A549 (cell line): ENCODE measurements around the gene MPPED2. TPM values are rescaled to one million over a fixed set of nuclear protein-coding genes. Genes with fewer than 3 reads are reported as not detected.

Experiments used
- ATAC-seq, 2 experiments: fragments of 200-7000 bp in 1 of 2; fragments of >200 bp in 1 of 2; cut with Nextera tagmentation in 1 of 2; cut with Tn5 transposase in 1 of 2; 3 replicates each; pipeline versions ENCODE4 v1.8.0 to v1.9.1; 2018 to 2020; ENCODE audit warnings: mild to moderate bottlenecking in 1 of 2, moderate library complexity in 1 of 2
- CTCF ChIA-PET: fragments of 300-600 bp; sonication (Branson Sonifier 250); formaldehyde crosslinking; extraction: SDS; loops from one replicate; lab custom pipeline; 2021; ENCODE audit warnings: antibody characterized with exemption, inconsistent platforms; lab: Yijun Ruan, JAX
- POLR2A ChIA-PET: fragments of 350-600 bp; formaldehyde crosslinking; extraction: SDS; loops from one replicate; lab custom pipeline; 2021; ENCODE audit warnings: antibody characterized with exemption, inconsistent platforms; lab: Yijun Ruan, JAX
- DNase-seq, 2 experiments: peaks; one replicate each; pipeline versions ENCODE4 v3.0.0 to v3.0.0-alpha.2; 2011 to 2016; ENCODE audit warnings: low read depth in 1 of 2, low spot score in 1 of 2
- FAIRE-seq: peaks from 2 replicates; lab custom pipeline; 2011; peaks lifted over from hg19 to GRCh38; lab: Jason Lieb, UNC
- H3K27ac ChIP-seq, 2 experiments: fragments of >200 bp; sonication (Bioruptor Twin); formaldehyde crosslinking; 3 replicates each; pipeline ENCODE4 v1.5.1; 2016 to 2017
- H3K4me1 ChIP-seq: fragments of >200 bp; sonication (Bioruptor Twin); formaldehyde crosslinking; 3 replicates; pipeline ENCODE4 v1.6.1; 2016
- H3K4me2 ChIP-seq: fragments of >200 bp; sonication (Bioruptor Twin); formaldehyde crosslinking; 3 replicates; pipeline ENCODE4 v1.6.1; 2016
- H3K4me3 ChIP-seq: fragments of >200 bp; sonication (Bioruptor Twin); formaldehyde crosslinking; 3 replicates; pipeline ENCODE4 v1.5.1; 2016
- H3K9me3 ChIP-seq: fragments of >200 bp; sonication (Bioruptor Twin); formaldehyde crosslinking; 3 replicates; pipeline ENCODE4 v1.6.1; 2016
- ATOH8 ChIP-seq: fragments of 250-450 bp; sonication (Bioruptor Pico); IDR thresholded peaks from 2 replicates; pipeline ENCODE4 v1.5.0; 2020; ENCODE audit warnings: low read depth, mild to moderate bottlenecking, moderate library complexity
- BCL3 ChIP-seq: fragments of >200 bp; sonication (Bioruptor Twin); formaldehyde crosslinking; IDR thresholded peaks from 3 replicates; pipeline ENCODE4 v1.6.1; 2016
- CTCF ChIP-seq: fragments of >200 bp; sonication (Bioruptor Twin); formaldehyde crosslinking; IDR thresholded peaks from 3 replicates; pipeline ENCODE4 v1.5.1; 2016
- EP300 ChIP-seq, 2 experiments: fragments of >200 bp; sonication (Bioruptor Twin); formaldehyde crosslinking; IDR thresholded peaks; 2 replicates in 1 of 2; 3 replicates in 1 of 2; pipeline ENCODE4 v1.6.1; 2016 to 2017
- ESRRA ChIP-seq: fragments of 150-350 bp; IDR thresholded peaks from 2 replicates; pipeline ENCODE4 v1.6.1; 2014; ENCODE audit warnings: mild to moderate bottlenecking, low read length, borderline replicate concordance
- HES2 ChIP-seq: fragments of >200 bp; sonication (Bioruptor Twin); formaldehyde crosslinking; IDR thresholded peaks from 2 replicates; pipeline ENCODE4 v1.6.1; 2016
- HOXB13 ChIP-seq: fragments of 250-450 bp; sonication (Bioruptor Pico); IDR thresholded peaks from 2 replicates; pipeline ENCODE4 v1.5.0; 2020; ENCODE audit warnings: low read depth, mild to moderate bottlenecking, moderate library complexity
- HOXB5 ChIP-seq: fragments of 250-450 bp; sonication (Bioruptor Pico); IDR thresholded peaks from 2 replicates; pipeline ENCODE4 v1.5.0; 2020; ENCODE audit warnings: mild to moderate bottlenecking, moderate library complexity
- KDM5A ChIP-seq: fragments of 200-600 bp; sonication (generic); IDR thresholded peaks from 2 replicates; pipeline ENCODE4 v1.6.1; 2016; ENCODE audit warnings: antibody characterized with exemption, mild to moderate bottlenecking
- MAX ChIP-seq: IDR thresholded peaks from 2 replicates; pipeline ENCODE4 v1.6.1; 2012
- MAZ ChIP-seq: fragments of 150-350 bp; IDR thresholded peaks from 2 replicates; pipeline ENCODE4 v1.6.1; 2014; ENCODE audit warnings: antibody characterized with exemption, low read depth, low read length, borderline replicate concordance
- NPAS2 ChIP-seq: fragments of 250-450 bp; sonication (Bioruptor Pico); IDR thresholded peaks from 2 replicates; pipeline ENCODE4 v1.8.0; 2022; ENCODE audit warnings: mild to moderate bottlenecking, moderate library complexity, borderline replicate concordance
- POLR2AphosphoS2 ChIP-seq: conservative IDR thresholded peaks from 2 replicates; pipeline ENCODE4 v1.6.1; 2012; ENCODE audit warnings: low read length, improper control_type of control experiment, inconsistent platforms
- RARB ChIP-seq: fragments of 250-450 bp; sonication (Bioruptor Pico); IDR thresholded peaks from 2 replicates; pipeline ENCODE4 v1.8.0; 2021; ENCODE audit warnings: mild to moderate bottlenecking, moderate library complexity
- RCOR1 ChIP-seq: fragments of 150-350 bp; IDR thresholded peaks from 2 replicates; pipeline ENCODE4 v1.6.1; 2014; ENCODE audit warnings: antibody characterized with exemption, low read length, low read depth
- REST ChIP-seq: fragments of 200-600 bp; sonication (generic); IDR thresholded peaks from 2 replicates; pipeline ENCODE4 v1.6.1; 2016; ENCODE audit warnings: antibody characterized with exemption, mild to moderate bottlenecking, moderate library complexity
- TFCP2L1 ChIP-seq: fragments of 250-450 bp; sonication (Bioruptor Pico); IDR thresholded peaks from 2 replicates; pipeline ENCODE4 v1.5.0; 2021; ENCODE audit warnings: mild to moderate bottlenecking
- USF2 ChIP-seq: fragments of 450-650 bp; IDR thresholded peaks from 2 replicates; pipeline ENCODE4 v1.6.1; 2014; ENCODE audit warnings: antibody characterized with exemption
- ZSCAN20 ChIP-seq: fragments of 250-450 bp; sonication (Bioruptor Pico); IDR thresholded peaks from 2 replicates; pipeline ENCODE4 v1.8.0; 2022; ENCODE audit warnings: mild to moderate bottlenecking, moderate library complexity
- WGBS: methylation state at CpG from one replicate; pipeline ENCODE4 v1.1.6; 2017; ENCODE audit errors: missing lambda C conversion rate; 5-methylcytosine and 5-hydroxymethylcytosine counted together
- polyA plus RNA-seq, 4 experiments: library from polyadenylated mRNA; depleted of rRNA in 3 of 4; stranded (reverse); fragments of >200 nt; fragmentation: RNase III in 1 of 4; extraction: RNeasy Plus Mini Kit Qiagen cat#74134 plus additional on column Dnase treatment in 1 of 4; gene quantifications; 2 replicates in 3 of 4; 3 replicates in 1 of 4; pipeline ENCODE4 v1.2.3, GENCODE V29; 2011 to 2017

MPPED2 gene
- polyA plus RNA-seq, 2 of the 4 experiments (the other 2 are of a cell fraction): not detected

GRCh38 chr11:30414806-30415205 is 171.3 kb downstream of the MPPED2 start (continued):
- TF ChIP-seq RCOR1: no peak
- no peak for TF ChIP-seq EP300 (IDR thresholded peaks at IDR 0.05)
- no peak for TF ChIP-seq POLR2AphosphoS2
- TF ChIP-seq REST: no peak
- TF ChIP-seq, all 56 proteins: peak for 0

GRCh38 chr11:30414244-30414643 is 171.9 kb downstream of the MPPED2 start:
- Histone ChIP-seq H3K9me3 (no peaks in the 10 kb centered on the region), H3K27ac (no peak overlapping the region), H3K4me2 (no peak overlapping the region), H3K4me1 (no peaks in the 10 kb centered on the region), H3K4me3 (no peak overlapping the region)
- CTCF ChIA-PET: interaction anchor here (0.5 kb wide), 1 partner anchor 168 kb away, joined by 3 read pairs; no protein-coding TSS in a partner anchor
- DNase-seq (no peak), FAIRE-seq (no peak), ATAC-seq (no peak)
- no peak for TF ChIP-seq ESRRA
- TF ChIP-seq CTCF: no peak
- no peak for TF ChIP-seq KDM5A
- TF ChIP-seq MAZ: no peak
- no peak for TF ChIP-seq HOXB5 (CRISPR knock-in tag)
- POLR2A ChIA-PET: no interaction called here
- WGBS: 23% methylated on average over 5 of the region's 5 CpGs

GRCh38 chr11:30412509-30412908 is 173.6 kb downstream of the MPPED2 start:
- ChIA-PET CTCF (no interaction called here), POLR2A (no interaction called here)
- no peak for FAIRE-seq
- Histone ChIP-seq H3K4me1 (no peaks in the 10 kb centered on the region), H3K4me2 (no peak overlapping the region), H3K27ac (no peak overlapping the region), H3K4me3 (no peak overlapping the region), H3K9me3 (no peaks in the 10 kb centered on the region)
- no peak for DNase-seq
- no peak for TF ChIP-seq MAX
- no peak for TF ChIP-seq HES2
- TF ChIP-seq ATOH8 (CRISPR knock-in tag): no peak
- no peak for TF ChIP-seq ZSCAN20 (CRISPR knock-in tag)
- TF ChIP-seq RARB (CRISPR knock-in tag): no peak
- TF ChIP-seq HOXB13 (CRISPR knock-in tag): no peak
- no peak for TF ChIP-seq USF2
- no peak for TF ChIP-seq NPAS2 (CRISPR knock-in tag)
- TF ChIP-seq BCL3: no peak
- TF ChIP-seq TFCP2L1 (CRISPR knock-in tag): no peak
- ATAC-seq: no peak
- WGBS: 2% methylated on average over 2 of the region's 2 CpGs
